Measurements from ENCODE around the gene SHANK2.

Gene SHANK2

GRCh38 chr11:71272161-71272560 is 19.8 kb upstream of the SHANK2 start:
- DNase-seq, result no peak

GRCh38 chr11:71269603-71270511 is 17.5 kb upstream of the SHANK2 start:
- no peak for DNase-seq

- no peak for DNase-seq
Measured at GRCh38 chr11:71268706-71269321, 16.4 kb upstream of the SHANK2 start.

GRCh38 chr11:71267807-71268421 is 15.5 kb upstream of the SHANK2 start:
- no peak for DNase-seq

- DNase-seq, result no peak
Measured at GRCh38 chr11:71266114-71266833, 13.9 kb upstream of the SHANK2 start.

- no peak for DNase-seq
Measured at GRCh38 chr11:71265559-71266092, 13.2 kb upstream of the SHANK2 start.

GRCh38 chr11:71263386-71263785 is 11.0 kb upstream of the SHANK2 start:
- DNase-seq, result no peak

- no peak for DNase-seq
Measured at GRCh38 chr11:71255800-71256479, 3.6 kb upstream of the SHANK2 start.

- DNase-seq, result no peak
Measured at GRCh38 chr11:71255323-71255722, 2.9 kb upstream of the SHANK2 start.

GRCh38 chr11:71253794-71254193 is 1.4 kb upstream of the SHANK2 start:
- no peak for DNase-seq

- peak; percentile 81 for DNase-seq
Measured at GRCh38 chr11:71252770-71253730, 673 bp upstream of the SHANK2 start.

- peak; percentile 83 for DNase-seq
Measured at GRCh38 chr11:71251761-71252268, 562 bp downstream of the SHANK2 start.

- DNase-seq, result peak; percentile 56
Measured at GRCh38 chr11:71251151-71251721, 1.1 kb downstream of the SHANK2 start.

GRCh38 chr11:71250523-71251150 is 1.7 kb downstream of the SHANK2 start:
- peak; percentile 31 for DNase-seq

GRCh38 chr11:71249301-71249700 is 3.1 kb downstream of the SHANK2 start:
- no peak for DNase-seq

- DNase-seq, result no peak
Measured at GRCh38 chr11:71248656-71249055, 3.7 kb downstream of the SHANK2 start.

GRCh38 chr11:71248251-71248570 is 4.2 kb downstream of the SHANK2 start:
- no peak for DNase-seq

- DNase-seq, result no peak
Measured at GRCh38 chr11:71247551-71248250, 4.7 kb downstream of the SHANK2 start.

GRCh38 chr11:71246559-71246958 is 5.8 kb downstream of the SHANK2 start:
- no peak for DNase-seq
